Fibroblast of lung (primary cell): ENCODE data around the gene RNF168. TPM values are rescaled to one million over a fixed set of nuclear protein-coding genes. Genes with fewer than 3 reads are reported as not detected.
"Not testable (repeated sequence)": the region's sequence is repeated elsewhere in the genome, so short reads cannot be mapped to it uniquely, and the experiment has no call there.

ENCODE experiments used
- DNase-seq, 2 donors: peaks; one replicate each; pipeline versions ENCODE4 v3.0.0 to v3.0.0-alpha.2; 2010; ENCODE audit warnings: low read depth in 2 of 2
- H2AFZ ChIP-seq: 2 replicates; pipeline ENCODE4 v1.5.1; 2012; ENCODE audit warnings: low read length, control low read depth, inconsistent platforms
- H3K27ac ChIP-seq: 2 replicates; pipeline ENCODE4 v1.5.1; 2011; ENCODE audit warnings: low read length, control low read depth; ENCODE audit not compliant: insufficient read depth
- H3K27me3 ChIP-seq: 2 replicates; pipeline ENCODE4 v1.5.1; 2011; ENCODE audit warnings: mild to moderate bottlenecking, low read length; ENCODE audit not compliant: control insufficient read depth, insufficient read depth
- H3K36me3 ChIP-seq: 2 replicates; pipeline ENCODE4 v1.5.1; 2011; ENCODE audit warnings: low read length; ENCODE audit not compliant: control insufficient read depth, insufficient read depth
- H3K4me1 ChIP-seq: 2 replicates; pipeline ENCODE4 v1.5.1; 2011; ENCODE audit warnings: low read length; ENCODE audit not compliant: control insufficient read depth, insufficient read depth; ENCODE audit errors: extremely low read depth
- H3K4me2 ChIP-seq: 2 replicates; pipeline ENCODE4 v1.5.1; 2011; ENCODE audit warnings: low read length, control low read depth; ENCODE audit not compliant: insufficient read depth; ENCODE audit errors: extremely low read depth
- H3K4me3 ChIP-seq, 4 experiments: fragments of 200-600 bp in 1 of 4; sonication (generic) in 1 of 4; replicated peaks in 1 of 4; 2 replicates each; pipeline ENCODE4 v1.5.1; 2011 to 2016; ENCODE audit warnings: low read length in 4 of 4, low read depth in 3 of 4, mild to moderate bottlenecking in 3 of 4, control low read depth in 2 of 4, inconsistent platforms in 1 of 4, mixed read lengths in 1 of 4; ENCODE audit not compliant: insufficient read depth in 1 of 4; ENCODE audit errors: control extremely low read depth in 1 of 4
- H3K79me2 ChIP-seq: 2 replicates; pipeline ENCODE4 v1.5.1; 2012; ENCODE audit warnings: mild to moderate bottlenecking, low read length, inconsistent platforms; ENCODE audit not compliant: control insufficient read depth, insufficient read depth
- H3K9ac ChIP-seq: 2 replicates; pipeline ENCODE4 v1.5.1; 2011; ENCODE audit warnings: mild to moderate bottlenecking, low read length, control low read depth; ENCODE audit not compliant: insufficient read depth
- H3K9me3 ChIP-seq: 2 replicates; pipeline ENCODE4 v1.5.1; 2012; ENCODE audit warnings: low read depth, low read length; ENCODE audit not compliant: control insufficient read depth, insufficient read depth
- H4K20me1 ChIP-seq: 2 replicates; pipeline ENCODE4 v1.5.1; 2011; ENCODE audit warnings: low read length; ENCODE audit not compliant: control insufficient read depth, insufficient read depth; ENCODE audit errors: extremely low read depth
- CTCF ChIP-seq, 2 donors: IDR thresholded peaks in 1 of 2; conservative IDR thresholded peaks in 1 of 2; 1 replicate in 1 of 2; 2 replicates in 1 of 2; pipeline ENCODE4 v1.5.1; 2011 to 2012; ENCODE audit warnings: low read length in 2 of 2, control low read depth in 1 of 2, inconsistent platforms in 1 of 2, low read depth in 1 of 2, mild to moderate bottlenecking in 1 of 2
- EZH2 ChIP-seq: IDR thresholded peaks from 2 replicates; pipeline ENCODE4 v1.5.1; 2012; ENCODE audit warnings: low read length, control low read depth, mild to moderate bottlenecking; ENCODE audit errors: missing control alignments
- polyA plus RNA-seq, 2 donors: library from polyadenylated mRNA; depleted of rRNA in 1 of 2; stranded (reverse) in 1 of 2; unstranded in 1 of 2; fragments of >200 nt; gene quantifications; 2 replicates each; pipeline ENCODE4 v1.2.1, GENCODE V29; 2011 to 2012; ENCODE audit warnings: missing spikeins in 1 of 2
- total RNA-seq: library from RNA; depleted of rRNA; stranded (reverse); fragments of >200 nt; gene quantifications from 2 replicates; pipeline ENCODE4 v1.2.1, GENCODE V29; 2014

RNF168 gene
- total and polyA plus RNA-seq, 2 donors (not counting 1 experiment from before 2014, with no cell fraction given), result 3.1 to 13.7 TPM

DNA sequence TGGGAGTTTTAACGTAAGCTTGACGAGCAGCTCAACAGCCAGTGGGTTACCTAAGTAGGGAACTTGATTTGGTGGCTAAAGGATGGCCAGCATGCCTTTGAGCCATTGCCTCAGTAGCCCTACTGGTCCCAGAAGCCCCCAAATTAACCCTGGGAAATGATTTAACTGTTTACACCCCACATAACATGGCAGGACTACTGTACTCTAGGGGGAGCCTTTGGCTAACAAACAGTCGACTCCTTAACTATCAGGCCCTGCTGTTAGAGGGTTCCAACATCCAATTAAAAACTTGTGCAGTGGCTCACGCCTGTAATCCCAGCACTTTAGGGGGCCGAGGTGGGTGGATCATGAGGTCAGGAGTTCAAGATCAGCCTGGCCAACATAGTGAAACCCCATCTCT is 21.0 kb upstream of the RNF168 start:
- no peak for DNase-seq
- H3K79me2 ChIP-seq, result no peaks in the 10 kb centered on the region
- H3K4me3 ChIP-seq, result no peak overlapping the region
- H3K9me3 ChIP-seq, result no peaks in the 10 kb centered on the region
- TF ChIP-seq EZH2 (no peak), CTCF (conservative IDR thresholded peaks at IDR 0.05 in 1 of 2, IDR thresholded peaks at IDR 0.05 in 1 of 2; ENCODE audit: low read depth in 1 of 2, low read length in 2 of 2) (no peak)
- H3K27me3 ChIP-seq, result no peaks in the 10 kb centered on the region
- H4K20me1 ChIP-seq, result no peaks in the 10 kb centered on the region
- peaks cover 8% of the 10 kb centered on the region for H3K4me1 ChIP-seq
- H3K27ac ChIP-seq, result no peak overlapping the region
- H3K36me3 ChIP-seq, result no peaks in the 10 kb centered on the region
- no peak overlapping the region for H3K4me2 ChIP-seq
- H3K9ac ChIP-seq, result no peak overlapping the region
- H2AFZ ChIP-seq, result no peak overlapping the region

- H3K9ac ChIP-seq, result no peak overlapping the region
- H3K4me2 ChIP-seq, result no peak overlapping the region
- no peaks in the 10 kb centered on the region for H3K27me3 ChIP-seq
- no peak for DNase-seq
- TF ChIP-seq EZH2, result no peak
- TF ChIP-seq CTCF (conservative IDR thresholded peaks at IDR 0.05 in 1 of 2, IDR thresholded peaks at IDR 0.05 in 1 of 2; ENCODE audit: low read depth in 1 of 2, low read length in 2 of 2), result no peak
- H3K79me2 ChIP-seq, result no peaks in the 10 kb centered on the region
- no peaks in the 10 kb centered on the region for H4K20me1 ChIP-seq
- H3K9me3 ChIP-seq, result no peaks in the 10 kb centered on the region
- no peaks in the 10 kb centered on the region for H3K36me3 ChIP-seq
- H3K4me3 ChIP-seq, result no peak overlapping the region
- H3K4me1 ChIP-seq, result peaks cover 8% of the 10 kb centered on the region
- no peak overlapping the region for H3K27ac ChIP-seq
- no peak overlapping the region for H2AFZ ChIP-seq
Measured at GRCh38 chr3:196523841-196524240, 20.3 kb upstream of the RNF168 start.

DNA sequence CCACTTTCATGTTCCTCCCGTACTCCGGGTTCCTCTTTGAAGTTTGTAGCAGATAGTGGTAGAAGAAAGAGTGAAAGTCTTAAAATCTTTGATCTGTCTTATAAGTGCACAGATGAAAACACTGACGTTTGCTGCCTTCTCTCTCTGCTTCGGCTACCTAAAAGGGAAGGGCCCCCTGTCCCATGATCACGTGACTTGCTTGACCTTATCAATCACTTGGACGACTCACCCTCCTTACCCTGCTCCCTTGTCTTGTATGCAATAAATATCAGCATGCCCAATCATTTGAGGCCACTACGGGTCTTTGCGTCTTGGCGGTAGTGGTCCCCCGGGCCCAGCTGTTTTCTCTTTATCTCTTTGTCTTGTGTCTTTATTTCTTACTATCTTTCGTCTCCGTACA is 17.7 kb upstream of the RNF168 start:
- H3K27me3 ChIP-seq, result not testable (repeated sequence)

More for the DNA sequence above, 17.7 kb upstream of the RNF168 start:
- not testable (repeated sequence) for H3K4me1 ChIP-seq, H3K4me3 ChIP-seq, H4K20me1 ChIP-seq, H2AFZ ChIP-seq, DNase-seq, H3K4me2 ChIP-seq, H3K9me3 ChIP-seq, H3K9ac ChIP-seq, H3K79me2 ChIP-seq, H3K36me3 ChIP-seq, H3K27ac ChIP-seq
